Breast epithelium (tissue), 3 donors: Measurements from ENCODE around the gene PROM2.

ENCODE experiments used
- POLR2A ChIP-seq: fragments of 450-650 bp; IDR thresholded peaks from one replicate; pipeline ENCODE4 v1.6.1; 2016; ENCODE audit warnings: antibody characterized with exemption, mild to moderate bottlenecking, moderate library complexity
- TF ChIP-seq, protein P1 (sequence below), 3 donors: fragments of 450-650 bp; IDR thresholded peaks; one replicate each; pipeline ENCODE4 v1.5.1; 2016 to 2017; ENCODE audit warnings: antibody characterized with exemption in 3 of 3, mild to moderate bottlenecking in 3 of 3, moderate library complexity in 3 of 3

DNA sequence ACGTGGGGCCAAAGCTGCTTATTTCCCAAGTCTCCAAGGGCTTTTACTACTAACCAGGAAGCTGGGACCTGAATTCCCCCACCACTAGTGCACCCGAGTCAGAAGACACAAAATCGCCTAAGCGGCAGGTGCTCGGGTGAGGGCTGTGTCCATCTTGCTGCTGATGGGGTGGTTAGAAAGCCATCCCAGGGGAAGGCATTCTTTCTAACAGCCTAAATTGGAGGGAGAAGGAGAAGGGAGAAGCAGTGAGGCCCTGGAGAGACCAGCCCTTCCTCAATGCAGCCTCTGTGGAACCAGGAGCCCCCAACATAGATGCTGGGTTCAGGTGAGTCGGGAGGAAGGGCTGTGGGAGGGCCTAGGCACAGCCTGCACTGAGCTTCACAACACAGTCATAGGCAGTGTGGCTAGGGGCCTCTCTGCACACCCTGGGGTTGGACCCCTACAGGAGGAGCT lies 1.9 kb upstream of the PROM2 start:
- TF ChIP-seq, protein P1, sequence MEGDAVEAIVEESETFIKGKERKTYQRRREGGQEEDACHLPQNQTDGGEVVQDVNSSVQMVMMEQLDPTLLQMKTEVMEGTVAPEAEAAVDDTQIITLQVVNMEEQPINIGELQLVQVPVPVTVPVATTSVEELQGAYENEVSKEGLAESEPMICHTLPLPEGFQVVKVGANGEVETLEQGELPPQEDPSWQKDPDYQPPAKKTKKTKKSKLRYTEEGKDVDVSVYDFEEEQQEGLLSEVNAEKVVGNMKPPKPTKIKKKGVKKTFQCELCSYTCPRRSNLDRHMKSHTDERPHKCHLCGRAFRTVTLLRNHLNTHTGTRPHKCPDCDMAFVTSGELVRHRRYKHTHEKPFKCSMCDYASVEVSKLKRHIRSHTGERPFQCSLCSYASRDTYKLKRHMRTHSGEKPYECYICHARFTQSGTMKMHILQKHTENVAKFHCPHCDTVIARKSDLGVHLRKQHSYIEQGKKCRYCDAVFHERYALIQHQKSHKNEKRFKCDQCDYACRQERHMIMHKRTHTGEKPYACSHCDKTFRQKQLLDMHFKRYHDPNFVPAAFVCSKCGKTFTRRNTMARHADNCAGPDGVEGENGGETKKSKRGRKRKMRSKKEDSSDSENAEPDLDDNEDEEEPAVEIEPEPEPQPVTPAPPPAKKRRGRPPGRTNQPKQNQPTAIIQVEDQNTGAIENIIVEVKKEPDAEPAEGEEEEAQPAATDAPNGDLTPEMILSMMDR (IDR thresholded peaks at IDR 0.05): no peak
- no peak for TF ChIP-seq POLR2A
